ENCODE data around the gene MRPL24. TPM values are rescaled to one million over a fixed set of nuclear protein-coding genes. Genes with fewer than 3 reads are reported as not detected.
A peak's percentile ranks its signal among the peaks of the same experiment; 100 is the strongest.

MRPL24 gene
- total and polyA plus RNA-seq, 9 of the 15 experiments (the other 6 are each of a cell fraction or from before 2014, with no cell fraction given) = 74.3 to 267 (median 113) TPM

GRCh38 chr1:156693848-156694689 is 46.8 kb downstream of the MRPL24 start (continued):
- no peak for TF ChIP-seq HES1 (IDR thresholded peaks at IDR 0.05; ENCODE audit: low read depth)
- no peak for TF ChIP-seq E2F6 (IDR thresholded peaks at IDR 0.05; ENCODE audit: borderline replicate concordance in 1 of 2, extremely low read depth in 1 of 2, insufficient read depth in 1 of 2, insufficient read length in 1 of 2, low read depth in 1 of 2, low read length in 1 of 2, poor library complexity in 1 of 2, severe bottlenecking in 1 of 2)
- TF ChIP-seq EP300 (IDR thresholded peaks at IDR 0.05; ENCODE audit: low read length) = peak; percentile 79
- TF ChIP-seq ZNF408 (CRISPR knock-in tag; IDR thresholded peaks at IDR 0.05; ENCODE audit: low read depth) = no peak
- no peak; the same call in 1 of the 2 replicates for TF ChIP-seq ZBTB40 (IDR thresholded peaks at IDR 0.05)
- no peak for TF ChIP-seq ZBTB40 (CRISPR knock-in tag; IDR thresholded peaks at IDR 0.05)
- TF ChIP-seq POU5F1 (IDR thresholded peaks at IDR 0.05; ENCODE audit: borderline replicate concordance, low read depth, low read length, partially characterized antibody) = no peak
- TF ChIP-seq FOXA3 (CRISPR knock-in tag; conservative IDR thresholded peaks at IDR 0.05 in 1 of 2, IDR thresholded peaks at IDR 0.05 in 1 of 2) = no peak
- TF ChIP-seq ZNF184 (CRISPR knock-in tag; IDR thresholded peaks at IDR 0.05) = no peak
- no peak for TF ChIP-seq FOXM1 (IDR thresholded peaks at IDR 0.05; ENCODE audit: low read depth)
- no peak for TF ChIP-seq FOXM1 (CRISPR knock-in tag; IDR thresholded peaks at IDR 0.05; ENCODE audit: low read depth)
- TF ChIP-seq ATF1 (CRISPR knock-in tag; IDR thresholded peaks at IDR 0.05) = no peak
- TF ChIP-seq ATF1 (tag; IDR thresholded peaks at IDR 0.05) = peak; percentile 35; the same call in 1 of the 2 replicates
- no peak for TF ChIP-seq ZNF280B (CRISPR knock-in tag; IDR thresholded peaks at IDR 0.05)
- TF ChIP-seq ZFX (CRISPR knock-in tag; IDR thresholded peaks at IDR 0.05) = peak; percentile 45
